NT2/D1 (cell line): Measurements from ENCODE around the gene DNAI1.
"Not testable (repeated sequence)": the region's sequence is repeated elsewhere in the genome, so short reads cannot be mapped to it uniquely, and the experiment has no call there.

Experiments
- DNase-seq: peaks from one replicate; pipeline ENCODE4 v3.0.0-alpha.2; 2011; ENCODE audit warnings: low read depth, low spot score
- H3K27me3 ChIP-seq: 2 replicates; pipeline ENCODE4 v1.6.0; 2011; ENCODE audit warnings: mild to moderate bottlenecking; ENCODE audit not compliant: insufficient read length, insufficient read depth
- H3K36me3 ChIP-seq: 2 replicates; pipeline ENCODE4 v1.6.1; 2011; ENCODE audit warnings: mild to moderate bottlenecking, low read length, mixed read lengths; ENCODE audit not compliant: insufficient read depth, insufficient read length
- H3K4me1 ChIP-seq: 2 replicates; pipeline ENCODE4 v1.5.1; 2011; ENCODE audit not compliant: insufficient read depth, insufficient read length
- H3K4me3 ChIP-seq: 2 replicates; pipeline ENCODE4 v1.5.1; 2011; ENCODE audit warnings: low read depth; ENCODE audit not compliant: insufficient read length
- H3K9ac ChIP-seq: 2 replicates; pipeline ENCODE4 v1.6.0; 2011; ENCODE audit warnings: low read depth; ENCODE audit not compliant: insufficient read length
- H3K9me3 ChIP-seq: 2 replicates; pipeline ENCODE4 v1.5.1; 2011; ENCODE audit warnings: mild to moderate bottlenecking, low read length; ENCODE audit not compliant: insufficient read depth
- SUZ12 ChIP-seq: IDR thresholded peaks from 2 replicates; pipeline ENCODE4 v1.6.1; 2011; ENCODE audit not compliant: insufficient read length, insufficient read depth; ENCODE audit errors: extremely low read depth
- YY1 ChIP-seq: IDR thresholded peaks from 2 replicates; pipeline ENCODE4 v1.6.1; 2011; ENCODE audit not compliant: insufficient read length, insufficient read depth
- ZNF274 ChIP-seq: IDR thresholded peaks from 2 replicates; pipeline ENCODE4 v1.6.1; 2011; ENCODE audit warnings: mild to moderate bottlenecking, low read depth, low read length

Gene DNAI1

DNA sequence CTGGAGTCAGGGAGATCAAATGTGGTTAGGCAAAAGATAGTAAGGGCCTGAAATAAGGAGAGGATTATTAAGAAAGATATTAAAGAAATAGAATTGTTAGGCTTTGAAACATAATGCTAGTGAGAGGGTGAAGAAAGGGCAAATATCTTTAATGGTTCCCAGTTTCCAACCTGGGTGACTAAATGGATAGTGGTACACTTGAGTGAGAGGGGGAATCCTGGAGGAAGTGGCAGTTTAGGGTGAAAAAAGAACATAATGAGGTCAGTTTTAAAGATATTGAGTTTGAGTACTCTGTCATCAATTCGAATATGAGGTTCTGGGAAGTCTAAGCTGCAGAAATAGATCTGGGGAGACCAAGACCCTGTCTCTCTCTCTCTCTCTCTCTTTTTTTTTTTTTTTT is 18.9 kb downstream of the DNAI1 start:
- Histone ChIP-seq H3K27me3 (no peaks in the 10 kb centered on the region), H3K4me1 (no peaks in the 10 kb centered on the region), H3K9me3 (no peaks in the 10 kb centered on the region), H3K4me3 (no peak overlapping the region), H3K36me3 (no peaks in the 10 kb centered on the region), H3K9ac (no peak overlapping the region)
- TF ChIP-seq SUZ12 (no peak), YY1 (no peak), ZNF274 (no peak)
- DNase-seq = no peak

DNA sequence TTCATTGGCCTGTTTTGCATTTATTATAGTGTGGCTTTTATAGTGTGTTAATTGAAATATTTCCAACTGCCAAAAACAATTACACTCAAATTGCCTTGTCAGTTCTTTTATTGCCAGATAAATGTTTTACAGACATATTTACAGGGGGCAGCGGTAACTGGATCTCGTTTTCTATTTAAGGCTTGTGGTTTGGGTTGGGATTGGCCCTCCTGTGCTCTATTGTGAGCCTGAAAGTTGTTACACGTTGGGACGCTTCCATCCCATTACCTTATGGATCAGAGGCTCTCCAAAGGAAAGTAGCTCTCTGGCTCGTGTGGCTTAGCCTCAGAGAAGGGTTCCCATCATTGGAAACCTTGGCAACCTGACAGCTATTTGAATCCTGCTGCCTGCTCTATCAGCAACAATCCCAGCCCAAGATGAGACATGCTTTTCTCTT is 20.8 kb downstream of the DNAI1 start:
- Histone ChIP-seq H3K4me1 (no peaks in the 10 kb centered on the region), H3K9me3 (no peaks in the 10 kb centered on the region), H3K9ac (no peak overlapping the region), H3K27me3 (no peaks in the 10 kb centered on the region), H3K36me3 (no peaks in the 10 kb centered on the region), H3K4me3 (no peak overlapping the region)
- no peak for DNase-seq
- TF ChIP-seq YY1 = no peak
- no peak for TF ChIP-seq SUZ12
- no peak for TF ChIP-seq ZNF274

DNA sequence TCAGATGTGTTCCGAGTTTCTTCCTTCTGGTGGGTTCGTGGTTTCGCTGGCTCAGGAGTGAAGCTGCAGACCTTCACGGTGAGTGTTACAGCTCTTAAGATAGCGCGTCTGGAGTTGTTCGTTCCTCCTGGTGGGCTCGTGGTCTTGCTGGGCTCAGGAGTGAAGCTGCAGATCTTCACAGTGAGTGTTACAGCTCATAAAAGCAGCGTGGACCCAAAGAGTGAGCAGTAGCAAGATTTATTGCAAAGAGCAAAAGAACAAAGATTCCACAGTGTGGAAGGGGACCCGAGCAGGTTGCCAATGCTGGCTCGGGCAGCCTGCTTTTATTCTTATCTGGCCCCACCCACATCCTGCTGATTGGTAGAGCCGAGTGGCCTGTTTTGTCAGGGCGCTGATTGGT is 23.0 kb downstream of the DNAI1 start:
- H3K4me3 ChIP-seq, H3K4me1 ChIP-seq, H3K9me3 ChIP-seq, H3K27me3 ChIP-seq, H3K9ac ChIP-seq, DNase-seq, H3K36me3 ChIP-seq: not testable (repeated sequence)

DNA sequence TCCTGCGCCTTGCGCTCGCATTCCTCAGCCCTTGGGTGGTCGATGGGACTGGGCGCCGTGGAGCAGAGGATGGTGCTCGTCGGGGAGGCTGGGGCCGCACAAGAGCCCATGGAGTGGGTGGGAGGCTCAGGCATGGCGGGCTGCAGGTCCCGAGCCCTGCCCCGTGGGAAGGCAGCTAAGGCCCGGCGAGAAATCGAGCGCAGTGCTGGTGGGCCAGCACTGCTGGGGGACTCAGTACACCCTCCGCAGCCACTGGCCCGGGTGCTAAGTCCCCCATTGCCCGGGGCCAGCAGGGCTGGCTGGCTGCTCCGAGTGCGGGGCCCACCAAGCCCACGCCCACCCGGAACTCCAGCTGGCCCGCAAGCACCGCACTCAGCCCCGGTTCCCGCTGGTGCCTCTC is 24.1 kb downstream of the DNAI1 start:
- not testable (repeated sequence) for H3K9ac ChIP-seq, H3K9me3 ChIP-seq, H3K27me3 ChIP-seq, H3K4me3 ChIP-seq, H3K4me1 ChIP-seq, DNase-seq, H3K36me3 ChIP-seq

DNA sequence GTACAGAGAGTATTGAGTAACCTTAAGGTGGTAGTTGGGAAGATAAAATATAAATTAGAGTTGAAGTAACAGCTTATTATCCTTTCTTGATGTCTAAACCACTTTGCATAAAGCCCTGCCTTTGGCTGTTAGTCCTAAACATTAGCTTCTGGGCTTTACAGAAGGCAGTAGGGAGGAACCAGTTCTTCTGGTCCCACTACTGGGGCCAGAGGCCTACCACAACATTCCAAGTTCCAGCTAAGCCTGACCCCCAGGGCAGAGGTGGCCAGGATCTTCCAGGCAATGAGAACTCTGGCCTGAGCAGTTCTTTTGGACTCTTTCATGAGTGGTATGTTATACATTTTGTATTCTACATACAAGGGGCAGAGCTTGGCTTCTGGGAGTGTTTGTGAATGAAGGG is 26.1 kb downstream of the DNAI1 start:
- no peak for DNase-seq
- H3K9me3 ChIP-seq = no peaks in the 10 kb centered on the region
- H3K27me3 ChIP-seq = peaks cover 3% of the 10 kb centered on the region
- TF ChIP-seq ZNF274 = no peak
- TF ChIP-seq SUZ12 = no peak
- no peak for TF ChIP-seq YY1
- no peaks in the 10 kb centered on the region for H3K36me3 ChIP-seq
- no peak overlapping the region for H3K4me3 ChIP-seq
- H3K4me1 ChIP-seq = no peaks in the 10 kb centered on the region
- no peak overlapping the region for H3K9ac ChIP-seq

DNA sequence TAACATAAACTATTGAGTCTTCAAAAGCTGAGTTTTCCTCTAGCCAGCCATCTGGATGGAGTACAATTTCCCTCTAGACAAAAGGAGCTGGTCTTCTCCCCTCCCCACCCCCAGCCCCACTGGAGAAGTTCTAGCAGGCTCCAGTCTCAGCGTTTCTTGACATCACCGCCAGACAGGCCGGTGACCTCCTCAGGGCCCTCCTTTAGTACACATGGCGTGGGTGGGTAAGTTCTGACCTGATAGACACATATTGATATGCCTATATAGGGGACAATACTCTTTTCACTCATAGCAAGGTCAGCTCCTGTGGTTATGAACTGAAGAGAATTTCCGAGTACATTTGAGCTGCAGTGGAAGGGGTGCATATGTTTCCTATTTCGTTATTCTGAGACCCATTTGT is 27.2 kb downstream of the DNAI1 start:
- Histone ChIP-seq H3K36me3 (no peaks in the 10 kb centered on the region), H3K4me3 (no peak overlapping the region), H3K27me3 (peaks cover 3% of the 10 kb centered on the region), H3K4me1 (no peaks in the 10 kb centered on the region), H3K9me3 (no peaks in the 10 kb centered on the region), H3K9ac (no peak overlapping the region)
- TF ChIP-seq YY1 (no peak), SUZ12 (no peak), ZNF274 (no peak)
- DNase-seq = no peak

DNA sequence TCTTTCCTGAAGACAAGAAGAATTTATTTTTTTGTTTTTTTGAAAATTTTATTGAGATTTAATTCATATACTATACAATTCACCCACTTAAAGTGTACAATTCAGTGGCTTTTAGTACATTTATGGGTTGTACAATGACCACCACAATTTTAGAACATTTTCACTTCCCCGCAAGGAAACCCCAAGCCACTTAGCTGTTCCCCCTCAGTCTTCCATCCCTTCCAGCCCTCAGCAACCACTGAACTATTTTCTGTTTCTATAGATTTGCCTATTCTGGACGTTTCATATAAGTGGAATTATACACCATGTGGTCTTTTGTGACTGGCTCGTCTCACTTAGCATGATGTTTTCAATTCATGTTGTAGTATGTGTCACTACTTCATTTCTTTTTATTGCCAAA is 28.0 kb downstream of the DNAI1 start:
- Histone ChIP-seq H3K9ac (no peak overlapping the region), H3K4me3 (no peak overlapping the region), H3K4me1 (no peaks in the 10 kb centered on the region), H3K27me3 (peaks cover 3% of the 10 kb centered on the region), H3K36me3 (no peaks in the 10 kb centered on the region), H3K9me3 (no peaks in the 10 kb centered on the region)
- TF ChIP-seq ZNF274 = no peak
- no peak for TF ChIP-seq YY1
- TF ChIP-seq SUZ12 = no peak
- DNase-seq = no peak

DNA sequence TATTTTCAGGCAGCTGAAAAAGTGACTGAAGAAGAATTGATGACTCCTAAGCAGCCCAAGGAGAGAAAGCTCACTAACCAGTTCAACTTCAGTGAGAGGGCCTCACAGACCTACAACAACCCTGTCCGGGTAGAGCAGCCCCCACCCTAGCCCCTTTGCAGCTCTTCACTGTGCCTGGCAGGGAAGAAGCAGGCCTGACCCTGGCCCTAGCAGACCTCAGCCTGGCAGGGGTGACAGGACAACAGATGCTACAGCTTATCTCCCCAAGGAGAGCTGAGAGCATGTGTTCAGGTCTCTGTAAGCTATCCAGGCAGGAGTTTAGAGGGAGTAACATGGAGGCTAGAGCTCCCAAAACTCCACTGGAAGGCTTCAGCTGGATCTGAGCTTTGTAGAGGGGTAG is 31.8 kb downstream of the DNAI1 start:
- Histone ChIP-seq H3K27me3 (peaks cover 3% of the 10 kb centered on the region), H3K9ac (no peak overlapping the region), H3K4me1 (no peaks in the 10 kb centered on the region), H3K4me3 (no peak overlapping the region), H3K9me3 (no peaks in the 10 kb centered on the region), H3K36me3 (no peaks in the 10 kb centered on the region)
- no peak for DNase-seq
- TF ChIP-seq ZNF274 (no peak), YY1 (no peak), SUZ12 (no peak)
